Trophoblast cell (in vitro differentiated cells and primary cell): ENCODE measurements around the gene SMURF2.

Source experiments
- DNase-seq, 2 donors: peaks; one replicate each; pipeline ENCODE4 v3.0.0-alpha.2; 2016
- H2AFZ ChIP-seq: 2 replicates; pipeline ENCODE4 v1.6.1; 2013; ENCODE audit warnings: low read length, moderate library complexity, mild to moderate bottlenecking; ENCODE audit not compliant: insufficient read depth, poor library complexity
- H2AK5ac ChIP-seq: 2 replicates; pipeline ENCODE4 v1.6.1; 2013; ENCODE audit warnings: mild to moderate bottlenecking, low read length
- H2BK120ac ChIP-seq: 2 replicates; pipeline ENCODE4 v1.6.1; 2013; ENCODE audit warnings: low read length, mild to moderate bottlenecking, moderate library complexity; ENCODE audit not compliant: insufficient read depth, poor library complexity
- H2BK12ac ChIP-seq: 2 replicates; pipeline ENCODE4 v1.6.1; 2013; ENCODE audit warnings: mild to moderate bottlenecking, low read length, moderate library complexity
- H2BK5ac ChIP-seq: 2 replicates; pipeline ENCODE4 v1.6.1; 2013; ENCODE audit warnings: low read length, low read depth, moderate library complexity, mild to moderate bottlenecking; ENCODE audit not compliant: poor library complexity
- H3K14ac ChIP-seq: 2 replicates; pipeline ENCODE4 v1.6.1; 2013; ENCODE audit warnings: mild to moderate bottlenecking, low read length
- H3K18ac ChIP-seq: 2 replicates; pipeline ENCODE4 v1.6.1; 2013; ENCODE audit warnings: mild to moderate bottlenecking, low read length
- H3K23ac ChIP-seq: 2 replicates; pipeline ENCODE4 v1.6.1; 2013; ENCODE audit warnings: low read length
- H3K27ac ChIP-seq: 2 replicates; pipeline ENCODE4 v1.5.1; 2013; ENCODE audit warnings: low read depth, mild to moderate bottlenecking, inconsistent platforms, low read length, moderate library complexity
- H3K27me3 ChIP-seq: 2 replicates; pipeline ENCODE4 v1.6.1; 2013; ENCODE audit warnings: inconsistent platforms, mild to moderate bottlenecking, low read length, moderate library complexity; ENCODE audit not compliant: insufficient read depth
- H3K36me3 ChIP-seq, 2 experiments: 1 replicate in 1 of 2; 2 replicates in 1 of 2; pipeline ENCODE4 v1.6.1; 2013; ENCODE audit warnings: low read length in 2 of 2, mild to moderate bottlenecking in 2 of 2, moderate library complexity in 1 of 2; ENCODE audit not compliant: insufficient read depth in 2 of 2, control insufficient read depth in 1 of 2
- H3K4ac ChIP-seq: 2 replicates; pipeline ENCODE4 v1.6.1; 2013; ENCODE audit warnings: low read depth, mild to moderate bottlenecking, low read length, moderate library complexity
- H3K4me1 ChIP-seq, 2 experiments: 1 replicate in 1 of 2; 2 replicates in 1 of 2; pipeline ENCODE4 v1.6.1; 2013; ENCODE audit warnings: low read length in 2 of 2, mild to moderate bottlenecking in 2 of 2, moderate library complexity in 1 of 2; ENCODE audit not compliant: insufficient read depth in 2 of 2, control insufficient read depth in 1 of 2
- H3K4me2 ChIP-seq: 2 replicates; pipeline ENCODE4 v1.6.1; 2013; ENCODE audit warnings: inconsistent platforms, mild to moderate bottlenecking, low read length, moderate library complexity
- H3K4me3 ChIP-seq: 2 replicates; pipeline ENCODE4 v1.5.1; 2013; ENCODE audit warnings: mild to moderate bottlenecking, low read depth, low read length, inconsistent platforms
- H3K79me1 ChIP-seq: one replicate; pipeline ENCODE4 v1.6.1; 2013; ENCODE audit warnings: low read length
- H3K79me2 ChIP-seq: 2 replicates; pipeline ENCODE4 v1.6.1; 2013; ENCODE audit warnings: low read length, mild to moderate bottlenecking; ENCODE audit not compliant: control insufficient read depth, insufficient read depth, poor library complexity
- H3K9ac ChIP-seq: 2 replicates; pipeline ENCODE4 v1.6.1; 2013; ENCODE audit warnings: mild to moderate bottlenecking, low read length
- H3K9me3 ChIP-seq: 2 replicates; pipeline ENCODE4 v1.6.1; 2013; ENCODE audit warnings: low read depth, mild to moderate bottlenecking, control low read depth, inconsistent platforms, low read length; ENCODE audit not compliant: insufficient read depth
- H4K12ac ChIP-seq: 2 replicates; pipeline ENCODE4 v1.6.1; 2013; ENCODE audit warnings: low read depth, mild to moderate bottlenecking, low read length, moderate library complexity
- H4K8ac ChIP-seq: 2 replicates; pipeline ENCODE4 v1.6.1; 2013; ENCODE audit warnings: low read depth, mild to moderate bottlenecking, low read length, moderate library complexity
- H4K91ac ChIP-seq: one replicate; pipeline ENCODE4 v1.6.1; 2013; ENCODE audit warnings: low read depth, mild to moderate bottlenecking, low read length, moderate library complexity
- WGBS: extraction: QIAGEN DNeasy Blood & Tissue Kit; methylation state at CpG from one replicate; pipeline ENCODE4 v1.1.7; 2013; ENCODE audit warnings: missing lambda C conversion rate; ENCODE audit not compliant: insufficient read length, insufficient coverage; ENCODE audit errors: extremely low coverage; 5-methylcytosine and 5-hydroxymethylcytosine counted together

The SMURF2 gene

DNA sequence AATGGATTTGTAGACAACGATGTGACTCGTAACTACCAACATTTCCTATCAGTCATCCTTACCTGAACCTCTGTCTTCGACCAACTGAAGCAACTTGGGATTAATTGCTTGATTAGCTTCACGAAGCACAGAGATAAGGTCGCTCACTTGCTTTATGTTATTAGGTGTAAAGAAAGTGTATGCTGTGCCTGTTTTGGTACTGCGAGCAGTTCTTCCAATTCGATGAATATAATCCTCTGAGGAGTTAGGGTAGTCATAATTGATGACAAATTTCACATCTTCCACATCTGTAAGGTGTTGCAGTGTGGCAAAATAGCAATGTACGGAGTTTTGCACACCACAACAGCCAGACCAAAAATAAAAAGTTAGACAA lies 161.6 kb downstream of the SMURF2 start:
- H4K91ac ChIP-seq = no peak overlapping the region
- H2AFZ ChIP-seq = no peak overlapping the region
- H3K4me2 ChIP-seq = no peak overlapping the region
- no peaks in the 10 kb centered on the region for H3K27me3 ChIP-seq
- no peak overlapping the region for H2BK5ac ChIP-seq
- H2AK5ac ChIP-seq = no peak overlapping the region
- H2BK120ac ChIP-seq = no peak overlapping the region
- no CpG with 5 or more reads among the region's 8 CpGs for WGBS
- peaks cover 5% of the 10 kb centered on the region for H3K79me1 ChIP-seq
- no peak overlapping the region for H3K14ac ChIP-seq
- H3K9me3 ChIP-seq = no peaks in the 10 kb centered on the region
- no peak overlapping the region for H4K12ac ChIP-seq
- H3K23ac ChIP-seq = no peak overlapping the region
- H3K4ac ChIP-seq = no peak overlapping the region
- no peak overlapping the region for H4K8ac ChIP-seq
- H3K9ac ChIP-seq = no peak overlapping the region
- H3K79me2 ChIP-seq = peaks cover 10% of the 10 kb centered on the region
- peaks cover 7 to 39% of the 10 kb centered on the region in 2 experiments for H3K36me3 ChIP-seq
- DNase-seq = no peak
- no peak overlapping the region for H3K27ac ChIP-seq
- no peak overlapping the region for H3K4me3 ChIP-seq
- no peak overlapping the region for H2BK12ac ChIP-seq
- H3K18ac ChIP-seq = no peak overlapping the region
- H3K4me1 ChIP-seq = peaks cover 2 to 3% of the 10 kb centered on the region in 2 experiments

- H3K36me3 ChIP-seq = peaks cover 7 to 38% of the 10 kb centered on the region in 2 experiments
- H3K18ac ChIP-seq = no peak overlapping the region
Measured at GRCh38 chr17:64499805-64500486, 162.2 kb downstream of the SMURF2 start.

DNA sequence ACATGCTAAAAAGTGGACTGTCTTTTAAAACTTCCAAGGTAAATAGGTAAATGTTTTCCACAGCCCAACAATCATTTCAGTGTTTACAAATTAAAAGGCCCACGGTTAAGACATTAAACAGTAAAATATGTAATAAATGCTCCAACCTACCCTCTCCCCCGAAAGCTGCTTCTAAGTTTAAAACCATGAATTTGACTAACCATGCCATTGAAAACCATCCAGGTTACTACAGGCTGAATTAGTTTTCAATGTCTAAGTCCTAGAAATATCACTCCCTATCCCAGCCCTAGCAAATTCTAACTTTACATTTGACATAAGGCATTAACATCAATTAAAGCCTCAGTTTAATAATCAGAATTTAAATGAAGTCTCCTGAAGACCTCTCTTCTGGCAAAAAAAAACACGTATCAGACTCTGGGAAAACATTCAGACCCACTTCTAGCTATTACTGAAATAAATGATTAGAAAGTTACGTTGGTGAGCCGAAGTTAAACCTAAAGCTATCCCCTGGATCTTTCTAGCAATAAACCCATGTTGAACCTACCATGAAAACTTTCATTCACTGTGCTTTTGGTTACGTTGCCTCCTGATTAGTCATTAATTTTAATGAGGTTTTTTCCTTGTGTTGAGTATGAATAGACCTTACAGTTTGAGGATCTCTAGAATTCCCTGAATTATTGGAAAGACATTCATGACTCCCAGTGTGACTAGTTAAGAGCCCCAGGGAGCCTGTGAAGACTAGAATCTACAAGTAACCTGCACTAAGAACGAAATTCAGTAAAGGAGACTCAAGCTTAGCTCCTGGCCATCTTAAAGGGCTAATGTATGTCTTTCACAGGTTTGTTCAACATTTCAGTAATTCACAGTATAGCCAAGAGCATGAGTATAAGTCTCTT lies 163.6 kb downstream of the SMURF2 start:
- H4K12ac ChIP-seq = no peak overlapping the region
- H2AK5ac ChIP-seq = no peak overlapping the region
- no peak overlapping the region for H3K18ac ChIP-seq
- H2BK12ac ChIP-seq = no peak overlapping the region
- peaks cover 3% of the 10 kb centered on the region for H3K79me2 ChIP-seq
- H3K27ac ChIP-seq = no peak overlapping the region
- no peak overlapping the region for H3K9ac ChIP-seq
- H4K8ac ChIP-seq = no peak overlapping the region
- peaks cover 2 to 3% of the 10 kb centered on the region in 2 experiments for H3K4me1 ChIP-seq
- peaks cover 4% of the 10 kb centered on the region for H3K79me1 ChIP-seq
- H3K4me2 ChIP-seq = no peak overlapping the region
- no peak overlapping the region for H3K23ac ChIP-seq
- WGBS = no CpG with 5 or more reads among the region's 7 CpGs
- H3K36me3 ChIP-seq = peaks cover 7 to 32% of the 10 kb centered on the region in 2 experiments
- H2BK5ac ChIP-seq = no peak overlapping the region
- no peaks in the 10 kb centered on the region for H3K9me3 ChIP-seq
- no peak overlapping the region for H2BK120ac ChIP-seq
- peak in 1 of 2 donors; percentile 56 for DNase-seq
- H3K4me3 ChIP-seq = no peak overlapping the region
- H3K4ac ChIP-seq = no peak overlapping the region
- no peaks in the 10 kb centered on the region for H3K27me3 ChIP-seq
- H2AFZ ChIP-seq = no peak overlapping the region
- H3K14ac ChIP-seq = no peak overlapping the region
- H4K91ac ChIP-seq = no peak overlapping the region

More at GRCh38 chr17:64499805-64500486, 162.2 kb downstream of the SMURF2 start:
- no peak overlapping the region for H4K91ac ChIP-seq
- no peak overlapping the region for H3K14ac ChIP-seq
- H2BK12ac ChIP-seq = no peak overlapping the region
- H3K4me3 ChIP-seq = no peak overlapping the region
- H2BK120ac ChIP-seq = no peak overlapping the region
- no CpG with 5 or more reads among the region's 6 CpGs for WGBS
- peaks cover 2 to 3% of the 10 kb centered on the region in 2 experiments for H3K4me1 ChIP-seq
- peak; percentile 38 to 82 for DNase-seq
- no peak overlapping the region for H2BK5ac ChIP-seq
- peaks cover 6% of the 10 kb centered on the region for H3K79me2 ChIP-seq
- no peak overlapping the region for H3K9ac ChIP-seq
- H3K79me1 ChIP-seq = peaks cover 4% of the 10 kb centered on the region
- no peak overlapping the region for H3K23ac ChIP-seq
- no peak overlapping the region for H4K8ac ChIP-seq
- no peak overlapping the region for H4K12ac ChIP-seq
- H2AK5ac ChIP-seq = no peak overlapping the region
- H3K4ac ChIP-seq = no peak overlapping the region
- H3K4me2 ChIP-seq = no peak overlapping the region
- H2AFZ ChIP-seq = no peak overlapping the region
- no peaks in the 10 kb centered on the region for H3K27me3 ChIP-seq
- no peaks in the 10 kb centered on the region for H3K9me3 ChIP-seq
- H3K27ac ChIP-seq = no peak overlapping the region

DNA sequence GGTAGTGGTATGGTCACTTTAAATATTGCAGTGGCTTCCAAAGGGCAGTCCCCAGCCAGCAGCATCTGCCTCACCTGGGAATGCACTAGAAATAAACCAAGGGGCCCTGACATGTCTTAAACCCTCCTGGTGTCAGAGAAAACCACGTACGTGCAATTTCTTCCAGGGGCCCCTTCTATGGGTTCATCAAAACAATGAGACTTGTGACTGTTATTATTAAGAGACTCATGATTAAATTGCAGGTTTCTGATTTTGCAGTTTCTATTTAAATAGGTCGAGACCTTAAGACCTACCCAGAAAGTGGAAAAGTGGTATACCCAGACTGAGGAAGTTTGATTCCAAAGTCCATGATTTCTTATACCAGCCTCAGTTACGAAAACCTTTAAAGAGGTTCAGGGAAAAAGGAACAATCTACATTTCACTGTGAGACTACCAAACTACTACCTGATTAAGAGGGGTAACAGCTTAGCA lies 164.5 kb downstream of the SMURF2 start:
- Histone ChIP-seq H3K4ac (peak overlapping the region; percentile 17), H3K27ac (peak overlapping the region; percentile 77), H3K4me1 (peaks cover 2 to 3% of the 10 kb centered on the region in 2 experiments), H3K14ac (no peak overlapping the region), H3K18ac (no peak overlapping the region), H3K27me3 (no peaks in the 10 kb centered on the region), H3K9me3 (no peaks in the 10 kb centered on the region), H3K23ac (no peak overlapping the region), H2AFZ (peak overlapping the region; percentile 27), H3K9ac (peak overlapping the region; percentile 74), H2BK5ac (no peak overlapping the region), H3K4me3 (peak overlapping the region; percentile 54), H3K36me3 (peaks cover 5 to 27% of the 10 kb centered on the region in 2 experiments), H2BK12ac (no peak overlapping the region), H4K91ac (no peak overlapping the region), H3K79me2 (peaks cover 3% of the 10 kb centered on the region), H4K12ac (no peak overlapping the region), H3K79me1 (peaks cover 4% of the 10 kb centered on the region), H4K8ac (peak overlapping the region; percentile 30), H2AK5ac (no peak overlapping the region), H3K4me2 (peak overlapping the region; percentile 76), H2BK120ac (no peak overlapping the region)
- no peak for DNase-seq
- WGBS = no CpG with 5 or more reads among the region's 4 CpGs
